SKM-1 treated with dmso at 0.1 percent for 144 hours (cell line): Measurements from ENCODE around the gene POU2F2.

Experiments
- DNase-seq: peaks from one replicate; lab custom pipeline; 2025; ENCODE audit not compliant: unreplicated experiment; lab: John Stamatoyannopoulos, UW

Gene POU2F2

DNA sequence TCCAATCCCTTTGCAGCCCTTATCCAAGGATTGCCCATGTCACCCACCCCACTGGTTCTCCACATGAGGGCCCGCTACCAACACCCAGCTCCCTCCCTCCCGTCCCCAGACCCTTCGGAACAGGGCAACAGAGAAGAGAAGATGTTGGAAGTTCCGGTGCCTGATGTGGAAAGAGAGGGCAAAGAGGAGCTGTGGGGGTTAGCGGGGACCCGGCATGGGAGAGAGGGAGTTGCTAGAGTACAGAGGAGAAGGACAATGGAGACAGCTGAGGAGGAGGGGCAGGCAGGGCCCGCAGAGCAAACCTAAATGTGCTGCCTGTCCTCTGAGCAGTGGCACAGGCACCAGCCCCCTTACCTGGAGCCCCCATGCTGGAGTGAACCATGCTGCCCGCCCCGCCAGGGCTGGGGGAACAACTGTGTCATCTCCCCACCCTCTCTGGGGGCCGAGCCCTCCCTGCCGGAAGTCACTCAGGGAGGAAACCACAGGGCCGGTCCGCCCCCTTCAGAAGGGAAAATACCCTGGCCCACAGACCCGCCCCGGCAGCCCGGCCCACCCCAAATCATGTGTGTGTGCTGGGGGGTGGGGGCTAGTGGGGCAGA is at the start of gene POU2F2:
TSS of gene POU2F2 (minus strand) at position 417 of the 599 bp plus-strand sequence. CDS start at position 382, 35 bp downstream.
- no peak for DNase-seq

DNA sequence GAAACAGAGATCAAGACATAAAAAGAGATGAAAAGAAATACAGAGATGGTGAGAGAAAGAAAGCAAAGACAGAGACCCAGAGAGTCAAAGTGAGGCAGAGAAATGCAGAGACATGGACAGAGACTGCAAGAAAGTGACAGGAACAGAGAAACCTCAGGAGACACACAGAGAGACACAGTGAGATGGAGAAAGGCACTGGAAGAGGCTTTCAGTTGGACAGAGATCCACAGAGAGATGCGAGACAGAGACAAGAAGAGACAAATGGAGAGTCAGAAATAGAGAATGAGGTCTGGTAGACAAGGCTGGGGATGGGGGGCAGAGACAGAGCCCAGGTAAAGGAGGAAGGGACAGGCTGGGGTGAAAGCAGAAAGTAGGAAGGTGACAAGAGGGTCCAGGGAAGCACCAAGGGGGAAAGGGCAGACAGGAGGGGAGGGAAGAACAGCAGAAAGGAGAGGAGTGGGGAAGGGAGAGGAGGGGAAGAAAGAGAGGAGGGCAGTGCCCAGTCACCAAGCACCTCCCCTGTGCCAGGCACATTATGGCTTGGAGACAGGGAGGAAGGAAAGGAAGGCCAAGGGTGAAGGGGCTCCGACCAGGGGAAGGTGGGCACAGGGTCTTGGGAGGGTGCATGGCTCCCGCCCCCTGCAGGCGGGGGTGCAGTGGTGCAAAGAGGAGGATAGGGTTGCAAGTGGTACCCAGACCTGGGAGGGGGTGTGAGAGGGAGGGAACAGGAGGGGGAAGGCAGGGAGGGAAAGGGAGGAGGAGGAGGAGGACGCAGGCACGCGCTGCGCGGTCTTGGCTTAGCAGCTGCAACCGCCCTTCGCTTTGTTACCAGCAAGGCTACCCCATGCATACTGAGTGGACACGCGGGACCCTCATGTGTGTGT is 46.8 kb upstream of the POU2F2 start:
- DNase-seq: no peak

DNA sequence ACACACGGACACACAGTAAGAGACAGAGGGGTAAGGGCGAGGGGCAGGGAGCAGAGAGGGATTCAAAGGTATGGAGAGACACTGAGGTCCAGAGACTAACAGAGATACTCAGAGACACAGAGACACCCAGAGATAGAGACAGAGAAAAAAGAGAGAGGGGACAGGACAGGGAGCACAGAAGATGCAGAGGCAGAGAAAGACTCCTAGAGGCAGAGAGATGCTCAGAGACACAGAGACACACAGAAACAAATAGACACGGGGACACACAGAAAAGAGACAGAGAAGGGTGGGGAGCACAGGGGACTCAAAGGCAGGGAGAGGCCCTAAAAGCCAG is 45.4 kb upstream of the POU2F2 start:
- no peak for DNase-seq

- no peak for DNase-seq
Measured at GRCh38 chr19:42176990-42177685, 44.9 kb upstream of the POU2F2 start.

DNA sequence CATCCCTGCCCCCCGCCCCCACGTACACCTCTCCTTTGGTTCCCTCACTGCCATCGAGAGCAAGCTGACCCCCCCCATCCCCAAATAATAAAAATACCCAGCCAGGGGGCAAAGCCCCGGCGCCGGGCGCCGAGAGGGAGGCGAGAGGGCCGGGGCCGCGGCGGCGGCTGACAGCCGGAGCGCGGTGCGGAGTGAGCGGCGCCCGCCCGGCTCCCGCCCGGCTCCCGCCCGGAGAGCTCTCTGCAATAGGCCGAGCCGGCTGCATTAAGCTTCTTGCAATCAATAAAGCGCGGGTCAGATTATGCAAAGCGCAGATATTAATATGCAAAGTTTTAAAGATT is 44.4 kb upstream of the POU2F2 start:
- no peak for DNase-seq

- no peak for DNase-seq
Measured at GRCh38 chr19:42175952-42176648, 43.9 kb upstream of the POU2F2 start.

DNA sequence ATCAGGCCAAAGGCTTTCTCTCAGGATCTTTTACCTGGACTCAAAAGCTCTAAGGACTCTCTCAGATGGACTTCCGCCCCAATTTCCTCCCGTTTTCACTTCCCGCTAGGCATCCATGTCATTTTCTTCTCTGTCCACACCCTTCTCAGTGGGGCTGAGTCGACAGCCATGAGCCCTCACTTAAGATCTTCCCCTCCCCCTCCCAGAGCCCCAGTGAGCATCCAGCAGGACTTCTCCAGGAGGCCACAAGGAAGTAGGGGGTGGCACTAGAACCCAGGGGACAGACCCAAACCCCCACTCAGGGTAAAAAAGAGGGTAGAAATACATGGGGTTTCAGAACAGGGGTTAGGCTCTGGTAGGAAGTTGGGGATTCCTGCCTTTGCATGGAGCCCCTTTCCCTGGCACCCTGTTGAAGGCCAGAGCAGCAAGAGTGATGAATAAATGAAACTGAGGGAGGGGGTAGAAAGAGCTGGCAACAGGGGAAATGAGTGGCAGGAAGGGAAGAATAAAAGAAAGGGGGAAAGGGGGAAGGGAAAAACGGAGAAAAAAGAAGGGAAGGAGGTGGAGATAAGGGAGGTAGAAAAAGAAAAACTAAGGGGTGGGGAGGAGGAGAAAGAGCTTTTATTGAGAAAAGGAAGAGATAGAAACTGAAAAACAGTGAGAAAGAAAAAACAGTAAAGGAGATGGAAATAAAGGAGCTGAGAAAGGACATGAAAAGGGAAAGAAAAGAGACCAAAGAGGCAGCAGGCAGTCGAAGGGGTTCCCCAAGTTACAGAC is 42.9 kb upstream of the POU2F2 start:
- DNase-seq: no peak

GRCh38 chr19:42174188-42174587 is 41.9 kb upstream of the POU2F2 start:
- DNase-seq: no peak

DNA sequence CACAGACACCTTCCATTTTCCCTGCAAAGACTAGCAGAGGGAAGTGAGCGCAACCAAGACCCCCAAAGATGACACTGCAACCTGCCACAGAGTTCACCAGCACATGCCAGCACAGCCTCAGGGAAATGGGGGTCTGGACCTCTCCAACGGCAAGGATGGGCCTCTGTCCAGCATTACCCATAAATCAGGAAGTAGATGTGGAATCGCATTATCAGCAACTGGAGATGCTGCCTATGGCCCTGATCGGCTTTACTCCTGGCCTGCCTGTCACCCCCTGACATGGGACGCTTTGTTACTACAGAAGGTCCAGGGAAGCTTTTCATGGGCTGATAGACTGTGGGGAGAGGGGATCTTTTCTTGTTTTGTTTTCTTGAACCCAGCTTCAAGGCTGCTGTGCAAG is 41.4 kb upstream of the POU2F2 start:
- DNase-seq: no peak

- no peak for DNase-seq
Measured at GRCh38 chr19:42172261-42172660, 40.0 kb upstream of the POU2F2 start.

DNA sequence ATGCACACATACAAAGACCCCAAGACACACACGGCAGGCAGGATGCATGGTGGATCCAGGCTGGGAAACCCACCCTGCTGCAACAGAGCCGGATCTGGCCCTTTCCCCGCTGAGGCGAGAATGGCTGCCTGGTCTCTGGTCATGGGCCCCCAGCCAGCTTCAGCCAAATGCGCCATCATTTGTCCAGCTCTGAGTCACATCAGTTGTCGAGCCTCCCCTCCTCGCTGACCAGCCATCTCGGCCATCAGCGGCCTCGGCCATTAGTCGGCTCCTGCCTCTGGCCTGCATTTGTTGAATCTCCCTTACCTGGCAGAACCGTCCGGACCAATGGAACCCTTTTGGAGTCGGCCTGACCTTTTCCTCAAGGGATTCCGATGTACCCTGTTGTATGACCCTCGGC is 38.5 kb upstream of the POU2F2 start:
- DNase-seq: no peak

DNA sequence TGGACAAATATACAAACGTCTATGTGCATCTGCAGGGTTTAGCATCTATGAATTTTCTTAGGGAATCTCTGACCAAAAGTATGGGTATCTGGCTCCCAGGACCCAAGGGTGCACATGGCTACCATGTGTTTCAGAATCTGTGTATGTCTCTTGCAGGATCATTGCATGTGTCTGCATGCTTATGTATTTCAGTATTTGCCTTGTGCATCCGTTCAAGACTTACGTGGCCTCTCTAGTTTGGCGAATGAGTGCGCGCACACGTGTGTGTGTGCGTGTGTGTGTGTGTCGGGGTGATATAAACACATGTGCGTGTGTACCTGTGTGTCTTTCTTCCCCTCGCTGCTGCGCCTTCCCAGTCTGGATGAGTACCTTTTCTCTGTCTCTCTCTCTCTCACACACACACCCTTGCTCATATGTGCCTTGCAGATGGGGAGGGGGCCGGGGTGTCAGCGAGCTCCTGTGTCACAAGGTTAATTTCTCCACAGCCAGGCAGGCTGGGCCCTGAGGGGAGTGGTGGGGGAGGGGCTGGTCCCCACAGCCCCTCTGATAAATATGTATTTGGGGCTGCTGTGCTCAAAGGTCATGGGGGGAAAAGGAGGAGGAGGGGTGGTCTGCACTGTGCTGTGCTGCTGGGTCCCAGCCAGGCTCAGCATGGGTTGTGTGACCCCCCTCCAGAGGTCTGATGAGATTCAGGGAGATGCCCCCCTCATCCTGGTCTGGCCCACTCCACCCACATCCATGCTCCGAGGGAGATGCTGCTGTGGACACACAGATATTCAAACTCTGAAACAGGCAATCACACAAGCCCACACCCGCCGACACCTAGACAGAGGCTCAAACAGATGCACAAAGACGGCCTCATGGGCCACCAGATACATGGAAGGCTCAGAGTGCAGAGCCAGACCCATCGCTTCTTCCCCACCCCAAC is 37.5 kb upstream of the POU2F2 start:
- DNase-seq: no peak

DNA sequence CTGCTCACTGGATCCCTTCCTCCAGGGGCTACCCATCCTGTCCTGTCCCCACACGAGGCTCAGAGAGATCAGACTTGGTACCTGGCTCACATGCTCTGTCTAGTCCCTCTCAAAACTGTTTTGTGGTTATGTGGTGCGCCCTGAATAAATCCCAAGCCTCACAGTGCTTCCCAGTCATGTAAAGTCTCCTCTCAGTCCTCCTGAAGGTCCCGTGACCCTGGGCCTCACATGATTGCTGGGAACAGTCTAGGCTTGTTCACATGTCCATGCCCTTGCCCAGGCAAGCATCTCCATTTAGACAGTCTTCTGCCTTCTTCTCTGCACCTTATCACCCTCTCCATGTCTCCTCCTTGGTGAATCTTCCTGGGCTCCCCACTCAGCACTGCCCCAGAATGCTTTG is 36.0 kb upstream of the POU2F2 start:
- DNase-seq: no peak

GRCh38 chr19:42166316-42166715 is 34.1 kb upstream of the POU2F2 start:
- no peak for DNase-seq

- DNase-seq: no peak
Measured at GRCh38 chr19:42165146-42165545, 32.9 kb upstream of the POU2F2 start.

DNA sequence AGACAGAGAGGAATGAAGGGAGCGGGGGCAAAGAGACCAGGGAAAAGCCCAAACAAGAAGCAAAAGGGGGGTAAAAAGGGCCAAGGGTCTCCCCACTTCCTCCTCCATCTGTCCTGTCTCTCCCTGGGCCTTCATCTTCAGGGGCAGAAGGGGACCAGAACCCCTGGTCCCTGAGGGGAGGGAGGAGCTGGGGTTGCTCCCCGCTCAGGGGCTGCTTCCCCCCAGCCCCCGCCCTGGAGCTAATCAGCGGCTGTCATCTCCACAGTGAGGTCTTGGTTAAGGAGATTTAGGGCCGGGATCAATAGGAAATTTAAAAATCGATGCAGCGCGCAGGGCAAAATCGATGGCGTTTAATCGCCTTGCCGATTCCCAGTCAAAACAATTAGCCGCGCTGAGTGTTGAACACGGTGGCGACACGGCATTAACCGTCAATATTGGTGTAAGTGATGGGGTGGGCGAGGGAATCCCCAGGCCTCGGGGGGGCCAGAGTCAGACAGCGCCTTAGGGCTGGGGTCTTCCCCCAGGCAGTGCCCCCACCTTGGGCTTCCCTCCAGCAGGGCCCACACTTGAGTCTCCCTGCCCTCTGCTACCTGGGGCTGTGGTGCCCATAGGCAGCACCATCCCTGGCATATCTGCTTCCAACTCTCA is 29.5 kb upstream of the POU2F2 start:
- DNase-seq: no peak

DNA sequence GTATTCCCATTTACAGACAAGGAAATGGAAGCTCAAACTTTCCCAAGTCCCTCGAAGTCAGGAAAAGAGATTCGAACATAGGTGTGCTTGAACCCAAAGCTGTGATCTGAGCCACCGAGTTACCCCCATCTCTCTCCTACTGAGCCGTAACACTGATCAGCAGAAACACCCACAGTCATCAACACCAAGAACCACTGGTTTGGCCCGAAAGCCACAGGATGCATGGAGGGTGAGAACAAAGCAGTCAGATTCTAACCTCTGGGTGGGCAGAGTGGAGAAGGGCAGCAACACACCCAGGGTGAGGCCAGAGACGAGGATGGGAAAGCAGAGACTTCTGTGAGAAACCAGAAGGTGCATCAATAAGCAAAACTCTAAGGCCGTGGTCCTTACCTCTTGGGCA is 27.7 kb upstream of the POU2F2 start:
- no peak for DNase-seq

DNA sequence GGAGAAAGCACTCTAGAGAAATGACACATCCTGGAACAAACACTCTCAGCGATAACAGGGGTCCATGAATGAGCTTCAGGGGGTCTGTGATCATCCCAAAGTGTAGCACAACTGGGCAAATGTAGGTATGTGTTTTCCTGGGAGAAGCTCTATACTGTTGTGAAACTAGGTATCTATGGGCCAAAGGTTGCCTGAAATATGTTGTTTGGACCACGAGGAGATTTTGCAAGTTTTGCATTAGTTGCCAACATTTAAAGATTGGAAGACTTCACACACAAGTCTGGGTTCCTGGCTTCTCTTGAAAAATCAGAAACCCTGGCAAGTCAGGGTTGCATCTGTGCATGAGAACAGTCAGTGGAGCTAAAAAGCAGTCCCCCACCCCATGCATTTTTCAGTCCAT is 26.7 kb upstream of the POU2F2 start:
- DNase-seq: no peak

- no peak for DNase-seq
Measured at GRCh38 chr19:42156571-42156970, 24.3 kb upstream of the POU2F2 start.
